GM21717 (cell line): ENCODE measurements around the gene RNASE8.

Source experiments
- ATAC-seq: cut with Tn5 transposase; IDR thresholded peaks from one replicate; pipeline ENCODE4 v1.9.1; 2021; ENCODE audit warnings: mild to moderate bottlenecking, moderate library complexity; ENCODE audit not compliant: unreplicated experiment

The RNASE8 gene

GRCh38 chr14:21050597-21050996 is 7.0 kb upstream of the RNASE8 start:
- no peak for ATAC-seq

GRCh38 chr14:21053184-21054122 is 4.2 kb upstream of the RNASE8 start:
- no peak for ATAC-seq

GRCh38 chr14:21054123-21054767 is 3.4 kb upstream of the RNASE8 start:
- ATAC-seq: no peak

- ATAC-seq: no peak
Observed at GRCh38 chr14:21054768-21055145, 2.9 kb upstream of the RNASE8 start.

GRCh38 chr14:21055432-21056117 is 2.0 kb upstream of the RNASE8 start:
- ATAC-seq: no peak

- no peak for ATAC-seq
Observed at GRCh38 chr14:21056520-21057163, 980 bp upstream of the RNASE8 start.

- ATAC-seq: no peak
Observed at GRCh38 chr14:21058903-21059302, 1.3 kb downstream of the RNASE8 start.

GRCh38 chr14:21059842-21060613 is 2.4 kb downstream of the RNASE8 start:
- no peak for ATAC-seq

- no peak for ATAC-seq
Observed at GRCh38 chr14:21060614-21061346, 3.2 kb downstream of the RNASE8 start.

GRCh38 chr14:21061347-21061668 is 3.7 kb downstream of the RNASE8 start:
- ATAC-seq: no peak

GRCh38 chr14:21063479-21063878 is 5.9 kb downstream of the RNASE8 start:
- no peak for ATAC-seq

GRCh38 chr14:21066882-21067502 is 9.4 kb downstream of the RNASE8 start:
- no peak for ATAC-seq

GRCh38 chr14:21068521-21069387 is 11.1 kb downstream of the RNASE8 start:
- ATAC-seq: no peak

GRCh38 chr14:21069388-21070082 is 11.9 kb downstream of the RNASE8 start:
- ATAC-seq: no peak

- no peak for ATAC-seq
Observed at GRCh38 chr14:21070083-21070609, 12.5 kb downstream of the RNASE8 start, which contains the start of gene ARHGEF40. TSS of gene ARHGEF40 (plus strand) at chr14:21070304. CDS start at chr14:21070397, 93 bp downstream.

- ATAC-seq: peak; percentile 12
Observed at GRCh38 chr14:21070610-21071224, 13.1 kb downstream of the RNASE8 start.
